ENCODE results near the gene ARIH2.

The ARIH2 gene

GRCh38 chr3:49022688-49023171 is 104.1 kb downstream of the ARIH2 start:
- Histone ChIP-seq H3K9me3 (ENCODE audit: severe bottlenecking) (no peaks in the 10 kb centered on the region), H3K27ac (ENCODE audit: poor library complexity, severe bottlenecking) (peak overlapping the region; percentile 88), H3K27me3 (ENCODE audit: insufficient read depth, poor library complexity, severe bottlenecking) (no peaks in the 10 kb centered on the region), H3K36me3 (ENCODE audit: low read depth) (peaks cover 49% of the 10 kb centered on the region), H3K4me1 (ENCODE audit: insufficient read depth, poor library complexity, severe bottlenecking) (peaks cover 4% of the 10 kb centered on the region), H3K4me3 (ENCODE audit: severe bottlenecking) (peak overlapping the region; percentile 75)
- TF ChIP-seq CTCF (IDR thresholded peaks at IDR 0.05; ENCODE audit: poor library complexity, severe bottlenecking), result no peak
- ATAC-seq (ENCODE audit: low read depth), result no peak
- no peak for DNase-seq (ENCODE audit: low spot score)

GRCh38 chr3:49023775-49024174 is 105.1 kb downstream of the ARIH2 start:
- peaks cover 56% of the 10 kb centered on the region for H3K36me3 ChIP-seq (ENCODE audit: low read depth)
- H3K27ac ChIP-seq (ENCODE audit: poor library complexity, severe bottlenecking), result no peak overlapping the region
- H3K4me1 ChIP-seq (ENCODE audit: insufficient read depth, poor library complexity, severe bottlenecking), result peaks cover 8% of the 10 kb centered on the region
- ATAC-seq (ENCODE audit: low read depth) (no peak), DNase-seq (ENCODE audit: low spot score) (no peak)
- no peaks in the 10 kb centered on the region for H3K9me3 ChIP-seq (ENCODE audit: severe bottlenecking)
- H3K27me3 ChIP-seq (ENCODE audit: insufficient read depth, poor library complexity, severe bottlenecking), result no peaks in the 10 kb centered on the region
- no peak for TF ChIP-seq CTCF (IDR thresholded peaks at IDR 0.05; ENCODE audit: poor library complexity, severe bottlenecking)
- no peak overlapping the region for H3K4me3 ChIP-seq (ENCODE audit: severe bottlenecking)

DNA sequence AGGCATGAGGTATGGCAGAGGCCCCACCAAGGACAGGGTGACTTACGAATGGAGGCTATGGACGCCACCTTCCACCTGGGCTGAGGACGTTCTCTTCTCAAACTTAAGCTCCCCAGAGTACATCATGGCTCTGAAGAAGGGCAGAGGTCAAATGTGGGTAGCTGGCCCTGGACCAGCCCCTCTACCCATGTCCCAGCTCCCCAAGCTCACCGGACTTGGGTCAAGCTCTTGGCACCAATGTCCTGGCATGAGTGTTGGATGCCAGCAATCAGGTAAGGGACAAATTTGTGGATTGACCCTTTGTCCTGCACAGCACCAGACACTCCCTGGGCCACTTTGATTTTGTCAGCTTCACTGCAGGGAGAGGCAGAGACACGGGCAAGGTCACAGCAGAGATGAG is 105.8 kb downstream of the ARIH2 start:
- Histone ChIP-seq H3K36me3 (ENCODE audit: low read depth) (peaks cover 56% of the 10 kb centered on the region), H3K27ac (ENCODE audit: poor library complexity, severe bottlenecking) (no peak overlapping the region), H3K4me3 (ENCODE audit: severe bottlenecking) (no peak overlapping the region), H3K27me3 (ENCODE audit: insufficient read depth, poor library complexity, severe bottlenecking) (no peaks in the 10 kb centered on the region), H3K4me1 (ENCODE audit: insufficient read depth, poor library complexity, severe bottlenecking) (peaks cover 8% of the 10 kb centered on the region), H3K9me3 (ENCODE audit: severe bottlenecking) (no peaks in the 10 kb centered on the region)
- TF ChIP-seq CTCF (IDR thresholded peaks at IDR 0.05; ENCODE audit: poor library complexity, severe bottlenecking), result no peak
- no peak for ATAC-seq (ENCODE audit: low read depth)
- DNase-seq (ENCODE audit: low spot score), result no peak

DNA sequence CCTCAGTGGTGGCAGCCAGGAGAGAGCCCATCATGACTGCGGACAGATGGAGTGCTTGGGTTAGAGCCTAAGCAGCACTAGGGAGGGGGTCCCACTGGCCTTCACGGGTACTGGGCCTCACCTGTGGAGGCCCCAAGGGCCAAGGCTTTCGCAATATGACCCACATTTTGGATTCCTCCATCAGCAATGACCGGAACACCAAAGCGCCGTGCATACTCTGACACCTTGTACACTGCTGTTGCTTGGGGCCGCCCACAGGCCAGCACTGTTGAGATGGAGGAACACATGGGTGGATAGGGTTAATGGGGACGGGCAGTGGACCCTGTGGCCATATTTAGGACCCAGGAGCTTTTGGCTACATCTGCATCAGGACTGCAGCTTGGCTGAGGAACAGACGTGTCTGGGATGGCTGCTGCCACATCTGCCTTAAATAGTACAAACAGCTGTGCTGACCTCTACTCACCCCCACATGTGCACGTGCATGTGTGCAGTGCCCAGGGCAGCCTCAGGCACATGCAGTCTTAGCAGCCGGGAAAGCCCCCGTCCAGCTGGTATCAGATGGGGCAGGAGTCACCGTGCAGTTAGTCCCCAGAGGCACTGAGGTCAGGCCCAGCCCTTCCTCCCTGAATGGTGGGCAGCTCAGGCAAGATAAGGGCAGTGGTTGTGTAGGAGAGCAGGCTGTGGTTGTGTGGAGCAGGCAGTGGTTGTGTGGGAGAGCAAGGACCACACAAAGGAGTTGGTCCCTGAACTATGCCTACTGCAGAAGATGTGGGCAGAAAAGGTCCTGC is 106.6 kb downstream of the ARIH2 start:
- H3K36me3 ChIP-seq (ENCODE audit: low read depth), result peaks cover 63% of the 10 kb centered on the region
- H3K9me3 ChIP-seq (ENCODE audit: severe bottlenecking), result no peaks in the 10 kb centered on the region
- DNase-seq (ENCODE audit: low spot score) (no peak), ATAC-seq (ENCODE audit: low read depth) (no peak)
- H3K4me1 ChIP-seq (ENCODE audit: insufficient read depth, poor library complexity, severe bottlenecking), result peaks cover 5% of the 10 kb centered on the region
- H3K27me3 ChIP-seq (ENCODE audit: insufficient read depth, poor library complexity, severe bottlenecking), result no peaks in the 10 kb centered on the region
- H3K27ac ChIP-seq (ENCODE audit: poor library complexity, severe bottlenecking), result no peak overlapping the region
- H3K4me3 ChIP-seq (ENCODE audit: severe bottlenecking), result no peak overlapping the region
- no peak for TF ChIP-seq CTCF (IDR thresholded peaks at IDR 0.05; ENCODE audit: poor library complexity, severe bottlenecking)

All from RWPE2 (cell line).